Measurements from ENCODE around the gene RIN2.

RIN2 gene

DNA sequence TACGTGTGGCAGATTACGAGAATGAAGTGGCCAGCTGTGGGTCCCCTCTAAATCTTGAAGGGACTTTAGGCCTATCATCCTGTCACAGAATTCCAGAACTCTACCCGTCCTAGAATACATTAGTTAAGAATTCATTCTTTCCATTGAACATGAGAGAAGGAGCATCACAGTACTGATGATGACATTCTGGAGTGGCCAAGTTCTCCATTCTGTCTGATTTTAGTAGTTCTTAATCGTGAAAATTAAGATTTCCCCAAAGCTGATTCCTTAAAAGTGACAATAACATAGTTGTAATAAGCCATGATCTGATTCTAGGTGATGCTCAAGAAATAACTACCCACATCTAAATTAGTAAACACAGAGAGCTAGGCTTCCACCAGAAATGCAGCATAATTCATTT, 35.0 kb upstream of the RIN2 start:
- Histone ChIP-seq H3K4me1 (ENCODE audit: control insufficient read depth in 1 of 2, insufficient read depth in 1 of 2, low read depth in 1 of 2, low read length in 1 of 2) (no peaks in the 10 kb centered on the region), H3K27me3 (no peaks in the 10 kb centered on the region), H3K9me3 (no peaks in the 10 kb centered on the region), H3K36me3 (no peaks in the 10 kb centered on the region), H3K4me3 (ENCODE audit: low read depth in 1 of 2, low read length in 1 of 2) (no peak overlapping the region), H3K27ac (no peak overlapping the region)
- TF ChIP-seq, protein P1, sequence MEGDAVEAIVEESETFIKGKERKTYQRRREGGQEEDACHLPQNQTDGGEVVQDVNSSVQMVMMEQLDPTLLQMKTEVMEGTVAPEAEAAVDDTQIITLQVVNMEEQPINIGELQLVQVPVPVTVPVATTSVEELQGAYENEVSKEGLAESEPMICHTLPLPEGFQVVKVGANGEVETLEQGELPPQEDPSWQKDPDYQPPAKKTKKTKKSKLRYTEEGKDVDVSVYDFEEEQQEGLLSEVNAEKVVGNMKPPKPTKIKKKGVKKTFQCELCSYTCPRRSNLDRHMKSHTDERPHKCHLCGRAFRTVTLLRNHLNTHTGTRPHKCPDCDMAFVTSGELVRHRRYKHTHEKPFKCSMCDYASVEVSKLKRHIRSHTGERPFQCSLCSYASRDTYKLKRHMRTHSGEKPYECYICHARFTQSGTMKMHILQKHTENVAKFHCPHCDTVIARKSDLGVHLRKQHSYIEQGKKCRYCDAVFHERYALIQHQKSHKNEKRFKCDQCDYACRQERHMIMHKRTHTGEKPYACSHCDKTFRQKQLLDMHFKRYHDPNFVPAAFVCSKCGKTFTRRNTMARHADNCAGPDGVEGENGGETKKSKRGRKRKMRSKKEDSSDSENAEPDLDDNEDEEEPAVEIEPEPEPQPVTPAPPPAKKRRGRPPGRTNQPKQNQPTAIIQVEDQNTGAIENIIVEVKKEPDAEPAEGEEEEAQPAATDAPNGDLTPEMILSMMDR (IDR thresholded peaks at IDR 0.05), result no peak

DNA sequence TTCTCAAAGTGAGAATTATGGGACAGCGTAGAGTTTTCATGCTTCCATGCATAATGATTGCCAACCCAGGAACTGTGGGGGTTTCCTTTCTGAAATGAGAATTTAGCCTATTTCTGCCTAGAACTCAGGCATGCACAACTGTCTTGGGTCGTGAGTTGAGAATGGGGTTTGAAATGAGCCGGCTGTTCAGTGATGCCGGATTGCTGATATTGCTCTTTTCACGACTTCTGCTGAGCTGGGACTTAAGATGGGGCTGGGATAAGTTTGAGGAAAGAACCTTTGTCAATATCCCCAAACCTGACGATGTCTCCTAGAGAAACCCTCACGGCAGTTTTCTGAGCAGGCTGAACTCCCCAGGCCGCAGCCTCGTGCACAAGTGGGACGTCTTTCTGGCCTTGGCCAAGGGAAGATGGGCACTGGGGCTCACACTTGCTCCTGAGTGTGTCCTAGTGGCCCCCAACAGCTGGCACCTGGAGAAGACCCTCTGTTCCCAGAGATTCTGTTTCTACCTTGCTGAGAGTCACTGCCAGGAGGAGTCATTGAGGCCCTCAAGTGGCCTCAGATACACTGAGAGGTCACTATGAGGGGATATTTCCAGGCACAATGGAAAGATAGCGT, 34.1 kb upstream of the RIN2 start:
- H3K4me3 ChIP-seq (ENCODE audit: low read depth in 1 of 2, low read length in 1 of 2), result no peak overlapping the region
- TF ChIP-seq, protein P1 (IDR thresholded peaks at IDR 0.05), result no peak

DNA sequence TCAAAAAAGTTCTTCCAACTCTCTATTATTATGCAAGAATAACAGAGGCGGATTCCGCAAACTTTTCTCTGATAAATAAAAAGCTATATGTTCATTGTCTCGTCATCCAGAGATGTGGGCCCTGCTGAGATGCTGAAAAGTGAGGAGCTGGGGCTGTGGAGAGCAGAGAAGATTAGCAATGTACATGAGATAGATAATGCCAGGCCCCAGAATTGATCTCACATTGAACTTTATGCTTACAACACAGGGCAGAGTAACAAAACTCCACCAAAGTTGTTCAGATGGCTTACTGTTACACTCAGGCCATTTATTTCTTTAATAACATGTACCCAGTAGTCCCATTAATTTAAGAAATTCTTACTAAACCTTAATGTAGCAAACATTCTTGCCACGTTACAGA, 32.7 kb upstream of the RIN2 start:
- no peaks in the 10 kb centered on the region for H3K4me1 ChIP-seq (ENCODE audit: control insufficient read depth in 1 of 2, insufficient read depth in 1 of 2, low read depth in 1 of 2, low read length in 1 of 2)
- H3K4me3 ChIP-seq (ENCODE audit: low read depth in 1 of 2, low read length in 1 of 2), result no peak overlapping the region
- H3K27ac ChIP-seq, result no peak overlapping the region
- TF ChIP-seq, protein P1 (IDR thresholded peaks at IDR 0.05), result no peak
- no peaks in the 10 kb centered on the region for H3K27me3 ChIP-seq
- H3K9me3 ChIP-seq, result no peaks in the 10 kb centered on the region
- no peaks in the 10 kb centered on the region for H3K36me3 ChIP-seq

More for the DNA sequence above, 34.1 kb upstream of the RIN2 start:
- Histone ChIP-seq H3K27me3 (no peaks in the 10 kb centered on the region), H3K36me3 (no peaks in the 10 kb centered on the region), H3K27ac (no peak overlapping the region), H3K4me1 (ENCODE audit: control insufficient read depth in 1 of 2, insufficient read depth in 1 of 2, low read depth in 1 of 2, low read length in 1 of 2) (no peaks in the 10 kb centered on the region), H3K9me3 (no peaks in the 10 kb centered on the region)

DNA sequence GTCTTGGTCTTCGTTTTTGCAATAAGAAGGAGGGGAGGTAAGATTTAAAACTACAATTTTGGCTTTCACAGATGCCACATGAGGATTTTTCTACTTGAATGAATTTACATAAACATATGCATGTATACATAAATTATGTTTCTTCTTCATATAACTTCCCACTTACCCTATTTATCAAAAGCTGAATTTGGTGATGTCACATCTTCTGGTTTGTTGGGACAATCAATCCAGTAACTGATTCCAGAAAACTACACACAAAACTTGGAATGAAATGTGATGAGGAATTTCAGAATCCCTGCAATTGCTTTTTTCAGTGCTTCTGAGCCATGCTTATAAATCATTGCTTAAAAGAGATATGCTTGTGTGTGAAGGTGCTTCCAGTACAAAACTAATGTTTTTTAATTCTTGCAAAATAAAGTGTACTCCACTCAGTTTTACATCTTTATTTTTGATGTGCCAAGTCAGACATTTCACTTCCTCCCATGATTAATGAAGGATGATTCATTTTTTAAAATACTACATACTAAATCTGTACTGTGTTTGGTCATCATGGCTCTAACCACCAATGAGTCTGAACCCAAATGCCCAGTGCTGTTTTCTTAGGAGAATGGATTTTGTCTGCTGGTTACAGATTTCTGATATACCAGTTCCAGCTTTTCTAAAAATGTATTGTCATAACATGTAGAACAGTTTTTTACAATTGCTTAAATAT, 32.1 kb upstream of the RIN2 start:
- Histone ChIP-seq H3K36me3 (no peaks in the 10 kb centered on the region), H3K27me3 (no peaks in the 10 kb centered on the region), H3K27ac (no peak overlapping the region), H3K4me3 (ENCODE audit: low read depth in 1 of 2, low read length in 1 of 2) (no peak overlapping the region), H3K9me3 (no peaks in the 10 kb centered on the region), H3K4me1 (ENCODE audit: control insufficient read depth in 1 of 2, insufficient read depth in 1 of 2, low read depth in 1 of 2, low read length in 1 of 2) (no peaks in the 10 kb centered on the region)
- TF ChIP-seq, protein P1 (IDR thresholded peaks at IDR 0.05), result no peak

DNA sequence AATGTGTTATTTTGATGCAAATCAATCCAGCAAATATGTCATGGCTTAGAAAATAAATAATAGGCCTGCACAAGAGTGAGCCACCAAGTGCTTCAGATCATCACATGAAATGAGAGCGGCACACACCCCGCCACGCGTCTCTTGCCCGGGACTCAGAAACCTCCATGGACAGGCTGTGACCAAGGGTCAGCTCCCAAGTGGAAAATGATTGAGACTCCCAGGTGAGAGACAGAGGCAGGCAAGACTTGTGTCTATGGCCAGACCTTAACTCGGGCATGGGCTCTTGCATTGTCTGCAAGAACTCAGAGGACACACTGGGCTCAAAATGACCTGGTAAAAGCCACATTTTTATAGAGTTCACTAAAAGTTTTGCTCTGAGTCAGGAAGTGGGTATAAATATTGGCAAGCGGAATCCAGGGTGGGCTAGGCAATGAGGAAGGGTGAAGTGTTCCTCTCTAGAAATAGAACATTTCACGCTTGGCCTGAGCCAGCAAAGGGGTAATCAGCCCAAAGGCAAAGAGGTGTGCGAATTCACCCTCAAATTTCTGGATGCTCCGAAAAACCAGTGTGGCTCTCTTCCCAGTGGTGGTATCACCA, 30.7 kb upstream of the RIN2 start:
- TF ChIP-seq, protein P1 (IDR thresholded peaks at IDR 0.05), result no peak

More for the DNA sequence above, 30.7 kb upstream of the RIN2 start:
- no peak overlapping the region for H3K4me3 ChIP-seq (ENCODE audit: low read depth in 1 of 2, low read length in 1 of 2)
- no peaks in the 10 kb centered on the region for H3K36me3 ChIP-seq
- no peaks in the 10 kb centered on the region for H3K27me3 ChIP-seq
- H3K9me3 ChIP-seq, result no peaks in the 10 kb centered on the region
- H3K27ac ChIP-seq, result no peak overlapping the region
- H3K4me1 ChIP-seq (ENCODE audit: control insufficient read depth in 1 of 2, insufficient read depth in 1 of 2, low read depth in 1 of 2, low read length in 1 of 2), result no peaks in the 10 kb centered on the region
